GM12874 (cell line): Measurements from ENCODE around the gene TPP2.

Source experiments
- CTCF ChIP-seq: IDR thresholded peaks from 2 replicates; pipeline ENCODE4 v1.5.1; 2011; ENCODE audit warnings: low read depth, mild to moderate bottlenecking, control low read depth, low read length, moderate library complexity; ENCODE audit not compliant: insufficient read depth

Gene TPP2

GRCh38 chr13:102708211-102708610, 111.4 kb downstream of the TPP2 start:
- TF ChIP-seq CTCF: no peak

GRCh38 chr13:102708991-102709390, 112.2 kb downstream of the TPP2 start:
- TF ChIP-seq CTCF: no peak

GRCh38 chr13:102709536-102709935, 112.8 kb downstream of the TPP2 start:
- TF ChIP-seq CTCF: no peak

GRCh38 chr13:102710261-102710679, 113.5 kb downstream of the TPP2 start:
- no peak for TF ChIP-seq CTCF

- no peak for TF ChIP-seq CTCF
These were observed 118.7 kb downstream of the TPP2 start for GRCh38 chr13:102715447-102715846.

GRCh38 chr13:102718746-102719145, 122.0 kb downstream of the TPP2 start:
- no peak for TF ChIP-seq CTCF

- TF ChIP-seq CTCF: no peak
These were observed 125.0 kb downstream of the TPP2 start for GRCh38 chr13:102721800-102722231.

GRCh38 chr13:102724923-102725322, 128.1 kb downstream of the TPP2 start:
- TF ChIP-seq CTCF: peak; percentile 24; the same call in 1 of the 2 replicates
